CD4-positive, alpha-beta T cell treated with Interleukin-4 for 1 hour (primary cell): ENCODE measurements around the gene RASSF3.
"Not testable (repeated sequence)": the region's sequence is repeated elsewhere in the genome, so short reads cannot be mapped to it uniquely, and the experiment has no call there.

Experiments used
- DNase-seq, 2 donors: peaks; one replicate each; pipeline ENCODE4 v3.0.0-alpha.2; 2020 to 2022

RASSF3 gene, protein sequence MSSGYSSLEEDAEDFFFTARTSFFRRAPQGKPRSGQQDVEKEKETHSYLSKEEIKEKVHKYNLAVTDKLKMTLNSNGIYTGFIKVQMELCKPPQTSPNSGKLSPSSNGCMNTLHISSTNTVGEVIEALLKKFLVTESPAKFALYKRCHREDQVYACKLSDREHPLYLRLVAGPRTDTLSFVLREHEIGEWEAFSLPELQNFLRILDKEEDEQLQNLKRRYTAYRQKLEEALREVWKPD

DNA sequence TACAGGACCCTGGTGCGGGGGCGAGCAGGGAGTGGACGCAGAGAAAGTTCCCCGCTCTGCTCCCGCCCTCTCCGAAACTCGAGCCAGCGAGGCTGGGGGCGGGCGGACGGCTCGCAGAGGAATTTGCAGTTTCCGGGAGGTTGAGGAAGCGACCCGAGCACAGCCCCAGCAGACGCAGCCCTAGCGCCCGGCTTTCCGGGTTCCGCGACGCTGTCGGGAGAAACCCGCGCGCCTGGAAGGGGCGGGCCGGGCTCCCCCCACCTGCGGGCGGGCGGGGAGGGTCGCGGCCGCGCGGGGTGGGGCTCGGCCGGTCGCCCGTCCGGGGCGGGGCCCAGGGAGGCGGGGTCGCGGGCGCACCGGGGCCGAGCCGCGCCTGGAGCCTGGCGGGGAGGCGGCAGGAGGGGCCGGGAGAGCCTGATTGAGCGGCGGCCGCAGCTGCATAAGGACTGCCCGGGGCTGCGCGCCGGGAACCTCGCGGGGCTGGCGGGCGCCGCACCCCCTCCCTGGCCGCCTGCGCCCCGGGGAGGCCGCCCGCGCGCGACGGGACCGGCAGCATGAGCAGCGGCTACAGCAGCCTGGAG, at the start of gene RASSF3:
RASSF3 (plus strand) TSS at position 417 of the 581 bp plus-strand sequence; CDS start at position 555, 138 bp downstream.
- peak; percentile 73 to 82 for DNase-seq

- no peak for DNase-seq
These were observed 48.8 kb upstream of the RASSF3 start for GRCh38 chr12:64561302-64562136.

- no peak for DNase-seq
These were observed 44.2 kb upstream of the RASSF3 start for GRCh38 chr12:64566122-64566521.

GRCh38 chr12:64566831-64567517, 43.3 kb upstream of the RASSF3 start:
- no peak for DNase-seq

DNA sequence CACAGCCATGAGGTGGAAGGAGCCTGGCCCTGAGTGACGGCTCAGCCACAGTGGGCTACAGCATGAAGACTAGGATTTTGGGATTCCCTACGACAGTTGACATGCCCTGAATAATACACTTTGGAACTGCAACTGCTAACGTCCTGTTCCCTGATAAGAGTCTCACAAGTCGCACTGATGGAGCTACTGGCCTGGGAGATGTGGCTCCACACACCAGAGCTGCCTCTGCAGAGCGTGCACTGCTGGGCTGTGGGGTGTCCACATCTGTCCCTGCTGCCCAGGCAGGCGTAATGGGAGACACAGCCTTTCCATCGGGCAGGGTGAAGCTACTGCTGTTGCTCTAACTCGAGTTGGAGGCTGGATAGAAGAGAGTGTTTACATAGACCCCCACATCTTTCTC, 42.7 kb upstream of the RASSF3 start:
- DNase-seq, result no peak

GRCh38 chr12:64568298-64568697, 42.0 kb upstream of the RASSF3 start:
- DNase-seq, result no peak

- no peak for DNase-seq
These were observed 40.2 kb upstream of the RASSF3 start for GRCh38 chr12:64569923-64570691.

DNA sequence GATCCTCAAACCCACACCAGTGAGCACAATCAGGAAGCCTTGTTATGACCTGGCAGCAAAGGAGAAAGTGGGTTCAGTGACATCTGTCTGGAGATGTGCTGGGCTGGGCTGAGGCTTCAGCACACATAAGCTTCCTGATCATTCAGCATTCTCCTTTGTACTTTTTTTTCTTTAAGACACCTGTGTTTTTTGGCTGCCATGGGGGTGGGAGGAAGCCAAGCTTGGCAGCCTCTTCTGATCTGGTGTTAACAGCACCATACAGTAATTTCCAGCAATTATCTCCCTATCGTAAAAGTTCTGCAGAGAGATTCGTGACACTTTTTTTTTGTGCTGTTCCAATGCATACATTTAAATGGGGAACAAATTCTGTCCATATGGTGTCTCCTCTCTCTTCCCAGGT, 38.9 kb upstream of the RASSF3 start:
- DNase-seq, result no peak

- DNase-seq, result no peak
These were observed 38.1 kb upstream of the RASSF3 start for GRCh38 chr12:64572241-64572640.

DNA sequence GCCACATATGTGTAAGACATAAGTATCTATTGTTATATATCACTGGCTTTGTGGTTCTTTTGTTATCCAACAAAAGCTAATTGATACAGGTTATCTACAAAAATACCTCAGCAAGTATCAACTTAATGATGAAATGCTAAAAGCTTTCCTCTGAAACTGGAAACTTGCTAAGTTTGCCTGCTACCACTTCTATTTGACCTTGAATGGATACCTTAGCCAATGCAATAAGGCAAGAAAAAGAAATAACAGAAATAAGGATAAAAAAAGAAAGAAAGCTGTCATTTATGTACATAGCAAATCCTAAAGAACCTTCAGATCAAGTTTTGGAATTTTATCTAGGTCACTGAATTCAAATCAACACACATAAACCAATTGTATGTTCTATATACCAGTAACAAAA, 35.5 kb upstream of the RASSF3 start:
- no peak for DNase-seq

DNA sequence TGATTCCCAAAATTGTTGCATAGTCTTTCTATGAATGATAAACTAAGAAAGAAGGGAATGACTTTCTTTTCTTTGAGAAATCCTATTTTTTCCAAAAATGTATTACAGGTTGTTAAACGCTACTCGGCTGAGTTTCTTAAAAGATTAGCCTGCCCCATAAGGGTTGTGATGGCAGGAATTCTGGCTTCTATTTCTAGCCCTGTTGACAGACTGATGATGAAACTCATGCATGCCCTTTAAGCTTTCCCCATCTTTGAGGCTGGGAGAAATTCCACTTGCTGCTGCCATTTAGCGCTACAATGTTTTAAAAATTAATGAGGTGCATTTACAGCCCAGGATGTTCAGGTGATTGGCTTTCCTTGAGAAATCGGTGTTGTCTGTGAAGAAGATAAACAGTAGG, 33.2 kb upstream of the RASSF3 start:
- no peak for DNase-seq

DNA sequence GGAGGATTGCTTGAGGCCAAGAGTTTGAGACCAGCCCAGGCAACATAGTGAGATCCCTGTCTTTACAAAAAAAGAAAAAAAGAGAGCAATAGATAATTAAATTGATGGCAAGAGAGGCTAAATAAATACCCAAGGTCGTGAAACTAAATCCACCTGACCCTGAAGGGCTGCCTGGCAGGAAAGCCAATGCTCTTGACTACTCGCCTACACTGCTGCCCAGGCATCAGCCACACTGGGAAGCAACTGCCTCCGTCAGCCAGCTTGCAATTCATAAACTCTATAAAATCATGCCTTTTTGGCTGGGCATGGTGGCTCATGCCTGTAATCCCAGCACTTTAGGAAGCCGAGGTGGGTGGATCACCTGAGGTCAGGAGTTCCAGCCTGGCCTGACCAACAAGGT, 31.7 kb upstream of the RASSF3 start:
- no peak for DNase-seq

- DNase-seq, result no peak
These were observed 29.6 kb upstream of the RASSF3 start for GRCh38 chr12:64580681-64581080.

- DNase-seq, result no peak
These were observed 28.2 kb upstream of the RASSF3 start for GRCh38 chr12:64582114-64582513.

DNA sequence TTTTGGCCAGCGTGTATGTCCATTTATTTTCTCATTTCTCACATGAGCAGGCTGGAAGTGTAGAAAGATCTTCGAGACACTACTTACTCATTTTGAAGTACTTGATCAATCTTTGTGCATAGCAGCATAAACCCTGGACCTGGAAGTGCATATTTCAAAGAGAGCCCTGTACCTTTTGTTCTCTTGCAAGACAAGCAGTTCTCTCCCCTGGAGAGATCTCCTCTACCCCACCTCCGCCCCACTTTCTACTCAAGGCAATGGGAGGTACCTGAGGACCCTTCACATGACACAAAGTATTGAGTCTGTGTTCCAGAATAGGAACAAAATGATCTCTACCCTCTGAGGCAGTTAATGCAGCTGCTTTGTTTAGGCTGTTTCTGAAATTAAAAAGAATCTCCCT, 27.4 kb upstream of the RASSF3 start:
- DNase-seq, result no peak

GRCh38 chr12:64583395-64583770, 26.9 kb upstream of the RASSF3 start:
- DNase-seq, result not testable (repeated sequence)

GRCh38 chr12:64583771-64584421, 26.4 kb upstream of the RASSF3 start:
- DNase-seq, result peak in 1 of 2 donors; percentile 9

GRCh38 chr12:64585104-64585503, 25.2 kb upstream of the RASSF3 start:
- DNase-seq, result no peak

GRCh38 chr12:64587447-64587846, 22.8 kb upstream of the RASSF3 start:
- DNase-seq, result no peak

- DNase-seq, result no peak
These were observed 20.1 kb upstream of the RASSF3 start for GRCh38 chr12:64590183-64590582.

- DNase-seq, result peak in 1 of 2 donors; percentile 25
These were observed 14.2 kb upstream of the RASSF3 start for GRCh38 chr12:64595863-64596793.
